Measurements from ENCODE around the gene APOBEC3B. TPM values are rescaled to one million over a fixed set of nuclear protein-coding genes. Genes with fewer than 3 reads are reported as not detected.
A peak's percentile ranks its signal among the peaks of the same experiment; 100 is the strongest.

APOBEC3B gene
- total and polyA plus RNA-seq, 9 of the 15 experiments (the other 6 are each of a cell fraction or from before 2014, with no cell fraction given): 5.9 to 166 (median 43.2) TPM

DNA sequence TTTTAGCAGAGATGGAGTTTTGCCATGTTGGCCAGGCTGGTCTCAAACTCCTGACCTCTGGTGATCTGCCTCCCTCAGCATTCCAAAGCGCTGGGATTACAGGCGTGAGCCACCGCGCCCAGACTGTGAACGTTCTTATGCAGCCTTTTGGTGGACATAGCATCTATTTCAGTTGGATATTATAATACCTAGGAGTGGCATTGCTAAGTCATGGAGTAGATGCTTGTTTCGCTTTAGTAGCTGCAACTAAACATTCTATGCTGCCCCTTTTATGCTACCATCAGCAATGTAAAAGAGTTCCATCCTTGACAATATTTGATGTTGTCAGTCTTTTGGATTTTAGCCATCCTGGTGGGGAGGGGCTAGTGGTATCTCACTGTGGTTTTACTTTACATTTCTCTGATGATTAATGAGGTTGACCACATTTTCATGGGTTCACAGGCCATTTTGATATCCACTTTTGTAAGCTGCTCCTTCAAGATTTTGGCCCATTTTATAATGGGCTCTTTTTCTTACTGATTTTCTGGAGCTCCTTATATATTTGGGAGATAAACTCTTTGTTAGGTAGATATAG, 41.2 kb upstream of the APOBEC3B start:
- ChIA-PET CTCF (ENCODE audit: low intra/inter-chr PET ratio) (no interaction called here), POLR2A (no interaction called here)
- in situ Hi-C loops (cut with MboI): no loop called here
- DNase-seq (ENCODE audit: extremely low read depth in 1 of 4, low spot score in 3 of 4) (no peak), FAIRE-seq (no peak), ATAC-seq (no peak)
- no peak overlapping the region for H3K4me3 ChIP-seq
- H3K27ac ChIP-seq (ENCODE audit: extremely low read depth, low read depth, low read length): no peak overlapping the region
- intact Hi-C loops (cut with micrococcal nuclease): no loop called here
- H4K20me1 ChIP-seq (replicated peaks; ENCODE audit: control insufficient read depth, insufficient read depth, low read length): no peaks in the 10 kb centered on the region
- H3K36me3 ChIP-seq (ENCODE audit: control insufficient read depth, insufficient read depth, low read length): no peaks in the 10 kb centered on the region
- BruUV-seq (replicated peaks): no TSS peak
- no peaks in the 10 kb centered on the region; a peak in 2 of 5 replicates for H3K4me1 ChIP-seq (replicated peaks in 1 of 2; ENCODE audit: control insufficient read depth in 2 of 2, insufficient read depth in 2 of 2, low read length in 2 of 2)
- H3K79me2 ChIP-seq (ENCODE audit: control insufficient read depth, insufficient read depth, low read length): no peaks in the 10 kb centered on the region
- H3K4me2 ChIP-seq (ENCODE audit: insufficient read depth, low read length): no peak overlapping the region
- no peaks in the 10 kb centered on the region for H3K9me1 ChIP-seq (ENCODE audit: control insufficient read depth, insufficient read depth, low read length)
- TF ChIP-seq NFIC (IDR thresholded peaks at IDR 0.05) (0 out of 2 replicates have a peak, but pooled peaks have one; percentile 11), CREM (IDR thresholded peaks at IDR 0.05; ENCODE audit: low read depth) (no peak), DNMT1 (IDR thresholded peaks at IDR 0.05) (no peak), RBBP5 (IDR thresholded peaks at IDR 0.05; ENCODE audit: borderline replicate concordance, insufficient read depth, low read length, poor library complexity, severe bottlenecking) (no peak), MEIS2 (IDR thresholded peaks at IDR 0.05; ENCODE audit: partially characterized antibody) (peak; percentile 60), CBX3 (IDR thresholded peaks at IDR 0.05; ENCODE audit: borderline replicate concordance in 1 of 2, low read length in 2 of 2) (no peak), PBX2 (CRISPR knock-in tag; IDR thresholded peaks at IDR 0.05; ENCODE audit: low read depth) (no peak), PBX2 (tag; conservative IDR thresholded peaks at IDR 0.05; ENCODE audit: low read depth) (peak; percentile 53), HNRNPLL (IDR thresholded peaks at IDR 0.05; ENCODE audit: low read depth, low read length, poor library complexity, severe bottlenecking) (no peak), HIVEP1 (CRISPR knock-in tag; IDR thresholded peaks at IDR 0.05) (no peak), ZFX (CRISPR knock-in tag; IDR thresholded peaks at IDR 0.05) (no peak), RBM39 (optimal IDR thresholded peaks at IDR 0.05; ENCODE audit: low read depth, low read length) (no peak), TRIM24 (IDR thresholded peaks at IDR 0.05) (no peak), ATF1 (CRISPR knock-in tag; IDR thresholded peaks at IDR 0.05) (no peak), ATF1 (tag; IDR thresholded peaks at IDR 0.05) (no peak)
- TF ChIP-seq, protein P1, sequence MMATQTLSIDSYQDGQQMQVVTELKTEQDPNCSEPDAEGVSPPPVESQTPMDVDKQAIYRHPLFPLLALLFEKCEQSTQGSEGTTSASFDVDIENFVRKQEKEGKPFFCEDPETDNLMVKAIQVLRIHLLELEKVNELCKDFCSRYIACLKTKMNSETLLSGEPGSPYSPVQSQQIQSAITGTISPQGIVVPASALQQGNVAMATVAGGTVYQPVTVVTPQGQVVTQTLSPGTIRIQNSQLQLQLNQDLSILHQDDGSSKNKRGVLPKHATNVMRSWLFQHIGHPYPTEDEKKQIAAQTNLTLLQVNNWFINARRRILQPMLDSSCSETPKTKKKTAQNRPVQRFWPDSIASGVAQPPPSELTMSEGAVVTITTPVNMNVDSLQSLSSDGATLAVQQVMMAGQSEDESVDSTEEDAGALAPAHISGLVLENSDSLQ (IDR thresholded peaks at IDR 0.05): 0 out of 2 replicates have a peak, but pooled peaks have one; percentile 9
- WGBS (ENCODE audit: insufficient coverage, low coverage, missing lambda C conversion rate): 18% methylated on average over 5 of the region's 6 CpGs
- peaks cover 6 to 50% of the 10 kb centered on the region in 2 experiments; a peak in 4 of 5 replicates for H3K27me3 ChIP-seq (ENCODE audit: control insufficient read depth in 2 of 2, insufficient read depth in 2 of 2, low read length in 2 of 2)
- H3K9ac ChIP-seq (ENCODE audit: insufficient read depth in 1 of 2, low read depth in 2 of 2, low read length in 2 of 2): no peak overlapping the region
- H2AFZ ChIP-seq (ENCODE audit: low read depth, low read length): no peak overlapping the region
- no peaks in the 10 kb centered on the region for H3K9me3 ChIP-seq (replicated peaks; ENCODE audit: control insufficient read depth, insufficient read depth, low read depth, low read length)

All from K562 (cell line).